ENCODE data around the gene RBP5. TPM values are rescaled to one million over a fixed set of nuclear protein-coding genes. Genes with fewer than 3 reads are reported as not detected.

Gene RBP5
- total and polyA plus RNA-seq, 8 donors = 3.3 to 5.3 (median 5.0) TPM; not detected in 5

GRCh38 chr12:7144414-7145120, 15.9 kb upstream of the RBP5 start:
- intact Hi-C loops (cut with DNase I; ENCODE audit: low total_unique reads) = no loop called here
- H3K27ac ChIP-seq = no peak overlapping the region
- no peak overlapping the region for H3K4me3 ChIP-seq
- H3K9me3 ChIP-seq = no peaks in the 10 kb centered on the region
- TF ChIP-seq POLR2AphosphoS5 (IDR thresholded peaks at IDR 0.05) (no peak), CTCF (IDR thresholded peaks at IDR 0.05) (peak in 3 of 7 experiments; percentile 9 to 35 (median 24))
- no peaks in the 10 kb centered on the region for H3K27me3 ChIP-seq
- H3K4me1 ChIP-seq = no peaks in the 10 kb centered on the region
- WGBS, 5 donors = 43 to 50% (median 43%) methylated on average over 11 of the region's 11 CpGs
- peak in 1 of 2 donors; percentile 52 for DNase-seq
- peaks cover 0 to 80% (median 58%) of the 10 kb centered on the region in 4 donors for H3K36me3 ChIP-seq

- DNase-seq = no peak
- 88 to 96% (median 94%) methylated on average over 6 to 7 of the region's 7 CpGs for WGBS, 5 donors
- H3K9me3 ChIP-seq = no peaks in the 10 kb centered on the region
- intact Hi-C loops (cut with DNase I; ENCODE audit: low total_unique reads) = no loop called here
- H3K27ac ChIP-seq = no peak overlapping the region
- no peak overlapping the region for H3K4me3 ChIP-seq
- no peaks in the 10 kb centered on the region for H3K4me1 ChIP-seq
- peaks cover 0 to 78% (median 55%) of the 10 kb centered on the region in 4 donors for H3K36me3 ChIP-seq
- TF ChIP-seq POLR2AphosphoS5 (IDR thresholded peaks at IDR 0.05) = no peak
- TF ChIP-seq CTCF (IDR thresholded peaks at IDR 0.05) = no peak
- TF ChIP-seq POLR2A (IDR thresholded peaks at IDR 0.05) = no peak
- no peak for TF ChIP-seq EP300 (IDR thresholded peaks at IDR 0.05)
- no peaks in the 10 kb centered on the region for H3K27me3 ChIP-seq
Observed at GRCh38 chr12:7143564-7143963, 14.9 kb upstream of the RBP5 start.

GRCh38 chr12:7142809-7143465, 14.2 kb upstream of the RBP5 start:
- H3K4me1 ChIP-seq = no peaks in the 10 kb centered on the region
- H3K27me3 ChIP-seq = no peaks in the 10 kb centered on the region
- no peak overlapping the region for H3K27ac ChIP-seq
- intact Hi-C loops (cut with DNase I; ENCODE audit: low total_unique reads) = no loop called here
- no peak for DNase-seq
- TF ChIP-seq EP300 (IDR thresholded peaks at IDR 0.05) = no peak
- no peak for TF ChIP-seq POLR2A (IDR thresholded peaks at IDR 0.05)
- TF ChIP-seq POLR2AphosphoS5 (IDR thresholded peaks at IDR 0.05) = no peak
- no peak for TF ChIP-seq CTCF (IDR thresholded peaks at IDR 0.05)
- H3K36me3 ChIP-seq = peaks cover 0 to 78% (median 54%) of the 10 kb centered on the region in 4 donors
- WGBS, 5 donors = 93 to 96% (median 95%) methylated on average over 13 to 18 of the region's 18 CpGs
- no peaks in the 10 kb centered on the region for H3K9me3 ChIP-seq
- no peak overlapping the region for H3K4me3 ChIP-seq

GRCh38 chr12:7142056-7142644, 13.5 kb upstream of the RBP5 start:
- no peaks in the 10 kb centered on the region for H3K27me3 ChIP-seq
- TF ChIP-seq POLR2AphosphoS5 (IDR thresholded peaks at IDR 0.05) (no peak), CTCF (IDR thresholded peaks at IDR 0.05) (peak in 5 of 7 experiments; percentile 51 to 62 (median 54)), EP300 (IDR thresholded peaks at IDR 0.05) (no peak), POLR2A (IDR thresholded peaks at IDR 0.05) (no peak)
- intact Hi-C loops (cut with DNase I; ENCODE audit: low total_unique reads) = no loop called here
- H3K4me1 ChIP-seq = no peaks in the 10 kb centered on the region
- peaks cover under 1 to 78% (median 62%) of the 10 kb centered on the region in 4 donors for H3K36me3 ChIP-seq
- no peak overlapping the region for H3K27ac ChIP-seq
- peak; percentile 41 to 64 for DNase-seq
- H3K9me3 ChIP-seq = no peaks in the 10 kb centered on the region
- 68 to 83% (median 70%) methylated on average over 5 of the region's 5 CpGs for WGBS, 5 donors
- H3K4me3 ChIP-seq = no peak overlapping the region

Data from stomach (tissue), 9 donors.